ENCODE data around the gene DSCAM. TPM values are rescaled to one million over a fixed set of nuclear protein-coding genes. Genes with fewer than 3 reads are reported as not detected.

Gene DSCAM
- total RNA-seq, 1 donor from 2014 or later, result not detected

- DNase-seq (ENCODE audit: low spot score in 2 of 2), result no peak
- no peaks in the 10 kb centered on the region for H3K27me3 ChIP-seq
- no peaks in the 10 kb centered on the region for H3K4me1 ChIP-seq
- no peaks in the 10 kb centered on the region for H3K9me3 ChIP-seq
- H3K36me3 ChIP-seq, result no peaks in the 10 kb centered on the region
- intact Hi-C loops (cut with DNase I), result no loop called here
- no peak overlapping the region for H3K27ac ChIP-seq
- H3K4me3 ChIP-seq, result no peak overlapping the region
- TF ChIP-seq CTCF (IDR thresholded peaks at IDR 0.05), result no peak
These were observed 231.2 kb downstream of the DSCAM start for GRCh38 chr21:40615505-40616376.

- Histone ChIP-seq H3K4me3 (no peak overlapping the region), H3K36me3 (no peaks in the 10 kb centered on the region), H3K27me3 (no peaks in the 10 kb centered on the region), H3K4me1 (no peaks in the 10 kb centered on the region), H3K27ac (no peak overlapping the region), H3K9me3 (no peaks in the 10 kb centered on the region)
- no peak for DNase-seq (ENCODE audit: low spot score in 2 of 2)
- no peak for TF ChIP-seq CTCF (IDR thresholded peaks at IDR 0.05)
- intact Hi-C loops (cut with DNase I), result no loop called here
These were observed 233.4 kb downstream of the DSCAM start for GRCh38 chr21:40613546-40614030.

- H3K4me1 ChIP-seq, result no peaks in the 10 kb centered on the region
- TF ChIP-seq CTCF (IDR thresholded peaks at IDR 0.05), result no peak
- H3K27me3 ChIP-seq, result no peaks in the 10 kb centered on the region
- DNase-seq (ENCODE audit: low spot score in 2 of 2), result no peak
- H3K4me3 ChIP-seq, result no peak overlapping the region
- H3K27ac ChIP-seq, result no peak overlapping the region
- H3K9me3 ChIP-seq, result no peaks in the 10 kb centered on the region
- no peaks in the 10 kb centered on the region for H3K36me3 ChIP-seq
- intact Hi-C loops (cut with DNase I), result no loop called here
These were observed 236.6 kb downstream of the DSCAM start for GRCh38 chr21:40610345-40610744.

- TF ChIP-seq CTCF (IDR thresholded peaks at IDR 0.05), result no peak
- intact Hi-C loops (cut with DNase I), result no loop called here
- H3K4me3 ChIP-seq, result no peak overlapping the region
- no peaks in the 10 kb centered on the region for H3K9me3 ChIP-seq
- no peak for DNase-seq (ENCODE audit: low spot score in 2 of 2)
- H3K27me3 ChIP-seq, result no peaks in the 10 kb centered on the region
- no peak overlapping the region for H3K27ac ChIP-seq
- H3K36me3 ChIP-seq, result no peaks in the 10 kb centered on the region
- no peaks in the 10 kb centered on the region for H3K4me1 ChIP-seq
These were observed 240.6 kb downstream of the DSCAM start for GRCh38 chr21:40606341-40606740.

- H3K4me1 ChIP-seq, result no peaks in the 10 kb centered on the region
- H3K36me3 ChIP-seq, result no peaks in the 10 kb centered on the region
- no peaks in the 10 kb centered on the region for H3K9me3 ChIP-seq
- no peaks in the 10 kb centered on the region for H3K27me3 ChIP-seq
- DNase-seq (ENCODE audit: low spot score in 2 of 2), result no peak
- intact Hi-C loops (cut with DNase I), result no loop called here
- no peak overlapping the region for H3K4me3 ChIP-seq
- TF ChIP-seq CTCF (IDR thresholded peaks at IDR 0.05), result no peak
- H3K27ac ChIP-seq, result no peak overlapping the region
These were observed 241.9 kb downstream of the DSCAM start for GRCh38 chr21:40605094-40605493.
